Measurements from ENCODE around the gene IFNE.

Gene IFNE

DNA sequence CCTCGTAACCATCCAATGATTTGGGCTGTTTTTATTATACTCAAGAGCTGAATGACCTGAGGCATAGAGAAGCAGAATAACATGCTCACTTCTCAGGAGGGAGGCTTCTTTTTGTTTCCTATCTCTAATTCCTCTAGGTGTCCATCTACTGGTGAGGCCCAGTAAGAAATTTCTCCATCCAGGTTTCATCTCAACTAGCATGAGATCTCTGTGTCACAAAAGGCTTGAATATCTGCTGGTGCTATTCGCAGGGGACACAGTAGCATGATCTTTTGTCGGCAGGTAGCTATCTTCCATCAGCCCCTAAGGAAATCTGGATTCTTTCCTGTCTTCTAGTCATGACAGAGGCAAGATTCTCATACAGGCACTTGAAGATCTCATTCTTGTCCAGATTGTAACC lies 8.9 kb downstream of the IFNE start:
- no peak overlapping the region for H3K4me3 ChIP-seq (ENCODE audit: control insufficient read depth, low read depth, low read length)
- DNase-seq (ENCODE audit: low read depth): no peak
- TF ChIP-seq, protein P1, sequence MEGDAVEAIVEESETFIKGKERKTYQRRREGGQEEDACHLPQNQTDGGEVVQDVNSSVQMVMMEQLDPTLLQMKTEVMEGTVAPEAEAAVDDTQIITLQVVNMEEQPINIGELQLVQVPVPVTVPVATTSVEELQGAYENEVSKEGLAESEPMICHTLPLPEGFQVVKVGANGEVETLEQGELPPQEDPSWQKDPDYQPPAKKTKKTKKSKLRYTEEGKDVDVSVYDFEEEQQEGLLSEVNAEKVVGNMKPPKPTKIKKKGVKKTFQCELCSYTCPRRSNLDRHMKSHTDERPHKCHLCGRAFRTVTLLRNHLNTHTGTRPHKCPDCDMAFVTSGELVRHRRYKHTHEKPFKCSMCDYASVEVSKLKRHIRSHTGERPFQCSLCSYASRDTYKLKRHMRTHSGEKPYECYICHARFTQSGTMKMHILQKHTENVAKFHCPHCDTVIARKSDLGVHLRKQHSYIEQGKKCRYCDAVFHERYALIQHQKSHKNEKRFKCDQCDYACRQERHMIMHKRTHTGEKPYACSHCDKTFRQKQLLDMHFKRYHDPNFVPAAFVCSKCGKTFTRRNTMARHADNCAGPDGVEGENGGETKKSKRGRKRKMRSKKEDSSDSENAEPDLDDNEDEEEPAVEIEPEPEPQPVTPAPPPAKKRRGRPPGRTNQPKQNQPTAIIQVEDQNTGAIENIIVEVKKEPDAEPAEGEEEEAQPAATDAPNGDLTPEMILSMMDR (conservative IDR thresholded peaks at IDR 0.05; ENCODE audit: control insufficient read depth, insufficient read depth, low read depth, low read length): peak; percentile 13

DNA sequence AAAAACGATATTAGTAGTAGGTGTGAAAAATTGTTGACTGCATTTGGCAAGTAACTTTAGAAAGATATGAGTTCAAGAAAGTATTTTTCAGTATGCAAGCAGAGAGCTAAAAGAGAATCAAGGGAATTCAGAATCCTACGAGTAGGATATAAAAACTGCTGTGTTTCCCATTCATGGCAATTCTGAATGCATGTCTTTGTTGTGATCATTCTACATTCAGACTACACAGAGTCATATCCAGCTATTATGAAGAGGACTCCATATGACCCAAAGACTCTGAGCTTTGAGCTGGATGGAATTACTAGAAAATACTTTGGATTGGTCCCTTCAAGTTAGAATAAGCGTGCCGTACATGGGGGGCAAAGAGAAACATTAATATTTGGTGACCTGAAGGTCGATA lies 12.0 kb downstream of the IFNE start:
- TF ChIP-seq, protein P1 (conservative IDR thresholded peaks at IDR 0.05; ENCODE audit: control insufficient read depth, insufficient read depth, low read depth, low read length): no peak
- DNase-seq (ENCODE audit: low read depth): no peak
- no peak overlapping the region for H3K4me3 ChIP-seq (ENCODE audit: control insufficient read depth, low read depth, low read length)

DNA sequence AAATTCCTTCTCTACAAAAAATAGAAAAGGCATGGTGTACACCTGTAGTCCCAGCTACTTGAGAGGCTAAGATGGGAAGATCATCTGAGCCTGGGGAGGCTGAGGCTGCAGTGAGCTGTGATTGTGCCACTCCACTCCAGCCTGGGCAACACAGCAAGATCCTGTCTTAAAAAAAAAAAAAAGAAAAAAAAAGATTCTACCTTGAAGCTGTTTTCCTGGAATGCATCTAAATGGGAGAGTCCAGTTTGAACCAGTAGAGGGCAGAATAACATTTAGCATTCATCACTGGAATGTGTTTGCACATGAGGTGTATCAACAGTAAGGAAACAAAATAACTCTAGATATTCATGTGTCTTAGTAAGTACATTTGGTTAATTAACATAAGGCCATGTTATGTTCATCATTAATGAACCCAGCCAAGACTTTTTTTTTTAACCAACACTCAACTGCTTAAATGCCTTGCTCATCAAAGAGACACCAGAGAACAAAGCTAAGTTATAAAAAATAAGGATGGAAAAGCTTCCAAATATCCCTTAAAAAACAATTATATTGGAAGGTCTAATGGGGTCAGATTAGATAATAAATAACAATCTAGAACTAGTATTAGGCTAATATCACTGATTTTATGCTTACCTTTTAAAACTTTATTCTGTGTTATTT lies 16.1 kb downstream of the IFNE start:
- peak; percentile 69 for DNase-seq (ENCODE audit: low read depth)
- H3K4me3 ChIP-seq (ENCODE audit: control insufficient read depth, low read depth, low read length): no peak overlapping the region
- TF ChIP-seq, protein P1 (conservative IDR thresholded peaks at IDR 0.05; ENCODE audit: control insufficient read depth, insufficient read depth, low read depth, low read length): peak; percentile 81

DNA sequence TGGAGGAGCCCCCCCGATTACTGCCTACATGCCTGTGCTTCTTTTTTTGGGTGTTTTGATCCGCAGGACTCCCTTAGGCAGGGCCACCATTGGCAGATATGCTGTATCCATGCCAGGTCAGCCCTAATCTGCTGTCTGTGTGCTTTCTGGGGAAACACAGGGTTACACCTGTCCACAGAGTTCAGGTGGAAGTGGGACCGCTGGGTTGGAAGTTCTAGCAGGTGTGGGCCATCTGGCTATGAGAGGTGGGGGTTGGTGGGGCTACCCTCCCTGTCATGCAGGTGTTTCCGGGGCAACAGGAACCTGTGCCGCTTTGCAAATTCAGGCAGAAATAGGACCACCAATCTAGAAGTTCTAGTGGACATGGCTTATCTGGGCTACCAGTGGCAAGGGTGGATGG lies 17.0 kb downstream of the IFNE start:
- no peak for DNase-seq (ENCODE audit: low read depth)
- TF ChIP-seq, protein P1 (conservative IDR thresholded peaks at IDR 0.05; ENCODE audit: control insufficient read depth, insufficient read depth, low read depth, low read length): no peak
- H3K4me3 ChIP-seq (ENCODE audit: control insufficient read depth, low read depth, low read length): no peak overlapping the region

DNA sequence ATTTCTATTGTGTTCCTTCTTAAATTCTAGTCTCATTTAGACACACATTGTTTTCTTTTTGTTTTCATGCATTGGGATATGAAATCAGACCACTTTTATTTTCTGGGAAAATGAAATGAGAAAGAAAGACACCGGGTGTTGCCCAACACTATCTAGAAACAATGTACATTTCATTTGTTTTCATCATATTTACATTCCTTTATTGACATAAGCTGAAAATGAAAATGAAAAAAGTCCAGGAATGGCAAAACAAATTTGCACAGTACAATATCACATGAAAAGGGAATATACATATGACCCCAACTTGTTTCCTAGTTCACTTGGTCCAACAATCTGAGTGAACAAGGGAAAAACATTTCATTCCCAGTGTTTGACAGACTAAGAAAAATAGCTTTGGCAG lies 20.7 kb downstream of the IFNE start:
- TF ChIP-seq, protein P1 (conservative IDR thresholded peaks at IDR 0.05; ENCODE audit: control insufficient read depth, insufficient read depth, low read depth, low read length): no peak
- no peak for DNase-seq (ENCODE audit: low read depth)
- no peak overlapping the region for H3K4me3 ChIP-seq (ENCODE audit: control insufficient read depth, low read depth, low read length)

DNA sequence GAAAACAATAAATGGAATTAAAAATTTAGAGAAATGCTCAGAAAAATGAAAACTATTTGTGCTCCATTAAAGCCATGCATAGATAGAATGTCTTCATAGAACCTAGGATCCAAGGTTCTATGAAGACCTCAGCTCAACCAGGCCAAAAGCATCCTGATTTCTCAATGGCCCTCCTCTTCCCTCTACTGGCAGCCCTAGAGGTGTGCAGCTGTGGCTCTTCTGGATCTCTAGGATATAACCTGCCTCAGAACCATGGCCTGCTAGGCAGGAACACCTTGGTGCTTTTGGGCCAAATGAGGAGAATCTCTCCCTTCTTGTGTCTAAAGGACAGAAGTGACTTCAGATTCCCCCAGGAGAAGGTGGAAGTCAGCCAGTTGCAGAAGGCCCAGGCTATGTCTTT lies 26.8 kb downstream of the IFNE start:
- no peak overlapping the region for H3K4me3 ChIP-seq (ENCODE audit: control insufficient read depth, low read depth, low read length)
- TF ChIP-seq, protein P1 (conservative IDR thresholded peaks at IDR 0.05; ENCODE audit: control insufficient read depth, insufficient read depth, low read depth, low read length): peak; percentile 75
- DNase-seq (ENCODE audit: low read depth): peak; percentile 50

DNA sequence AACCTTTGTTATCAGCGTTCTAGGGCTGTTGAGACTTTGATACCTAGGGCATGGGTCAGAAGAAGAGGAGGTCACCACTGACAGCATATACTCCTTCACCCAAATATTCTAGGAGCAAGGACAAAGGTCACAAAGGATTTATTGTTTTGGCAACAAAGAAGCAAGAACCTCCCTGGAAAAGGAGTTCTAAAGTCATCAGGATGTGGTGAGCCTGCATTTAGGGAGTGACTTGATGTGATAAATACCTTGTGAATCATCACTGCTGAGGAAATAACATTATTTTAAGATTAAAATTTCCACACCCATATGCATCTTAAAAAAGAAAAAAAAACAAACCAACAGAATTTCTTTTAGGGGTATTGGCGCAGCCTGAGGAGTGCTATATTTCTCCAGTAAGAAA lies 28.0 kb downstream of the IFNE start:
- TF ChIP-seq, protein P1 (conservative IDR thresholded peaks at IDR 0.05; ENCODE audit: control insufficient read depth, insufficient read depth, low read depth, low read length): no peak
- peak; percentile 78 for DNase-seq (ENCODE audit: low read depth)
- no peak overlapping the region for H3K4me3 ChIP-seq (ENCODE audit: control insufficient read depth, low read depth, low read length)
